ENCODE results near the gene COL1A1. TPM values are rescaled to one million over a fixed set of nuclear protein-coding genes. Genes with fewer than 3 reads are reported as not detected.
A peak's percentile ranks its signal among the peaks of the same experiment; 100 is the strongest.

COL1A1 gene
- total RNA-seq, 1 donor from 2014 or later = 10.1 TPM

- Mint-ChIP-seq H3K4me3 (ENCODE audit: unreplicated experiment) (no peak overlapping the region), H3K36me3 (ENCODE audit: unreplicated experiment) (no peaks in the 10 kb centered on the region), H3K27ac (ENCODE audit: unreplicated experiment) (peak overlapping the region; percentile 13), H3K9me3 (ENCODE audit: unreplicated experiment) (peaks cover 6% of the 10 kb centered on the region), H3K27me3 (ENCODE audit: unreplicated experiment) (peaks cover 6% of the 10 kb centered on the region), H3K4me1 (ENCODE audit: low read depth, unreplicated experiment) (peaks cover 22% of the 10 kb centered on the region)
- TF ChIP-seq CTCF (IDR thresholded peaks at IDR 0.05; ENCODE audit: partially characterized antibody, unreplicated experiment) = no peak
- DNase-seq = no peak
Measured at GRCh38 chr17:50183421-50183994, 17.9 kb downstream of the COL1A1 start.

- peaks cover 28% of the 10 kb centered on the region for H3K4me1 Mint-ChIP-seq (ENCODE audit: low read depth, unreplicated experiment)
- DNase-seq = no peak
- H3K27me3 Mint-ChIP-seq (ENCODE audit: unreplicated experiment) = peaks cover 5% of the 10 kb centered on the region
- H3K27ac Mint-ChIP-seq (ENCODE audit: unreplicated experiment) = no peak overlapping the region
- no peak for TF ChIP-seq CTCF (IDR thresholded peaks at IDR 0.05; ENCODE audit: partially characterized antibody, unreplicated experiment)
- H3K9me3 Mint-ChIP-seq (ENCODE audit: unreplicated experiment) = peaks cover 6% of the 10 kb centered on the region
- H3K36me3 Mint-ChIP-seq (ENCODE audit: unreplicated experiment) = no peaks in the 10 kb centered on the region
- H3K4me3 Mint-ChIP-seq (ENCODE audit: unreplicated experiment) = no peak overlapping the region
Measured at GRCh38 chr17:50182783-50183420, 18.5 kb downstream of the COL1A1 start.

GRCh38 chr17:50181591-50182560 lies 19.6 kb downstream of the COL1A1 start:
- peak overlapping the region; percentile 23 for H3K27ac Mint-ChIP-seq (ENCODE audit: unreplicated experiment)
- H3K4me3 Mint-ChIP-seq (ENCODE audit: unreplicated experiment) = peak overlapping the region; percentile 27

GRCh38 chr17:50181144-50181543 lies 20.3 kb downstream of the COL1A1 start:
- no peak for TF ChIP-seq CTCF (IDR thresholded peaks at IDR 0.05; ENCODE audit: partially characterized antibody, unreplicated experiment)
- DNase-seq = no peak
- H3K9me3 Mint-ChIP-seq (ENCODE audit: unreplicated experiment) = peaks cover 8% of the 10 kb centered on the region
- H3K36me3 Mint-ChIP-seq (ENCODE audit: unreplicated experiment) = no peaks in the 10 kb centered on the region
- H3K27ac Mint-ChIP-seq (ENCODE audit: unreplicated experiment) = no peak overlapping the region
- H3K4me3 Mint-ChIP-seq (ENCODE audit: unreplicated experiment) = no peak overlapping the region
- H3K4me1 Mint-ChIP-seq (ENCODE audit: low read depth, unreplicated experiment) = peaks cover 31% of the 10 kb centered on the region
- peaks cover 5% of the 10 kb centered on the region for H3K27me3 Mint-ChIP-seq (ENCODE audit: unreplicated experiment)

More at GRCh38 chr17:50181591-50182560, 19.6 kb downstream of the COL1A1 start:
- peaks cover 31% of the 10 kb centered on the region for H3K4me1 Mint-ChIP-seq (ENCODE audit: low read depth, unreplicated experiment)
- no peak for DNase-seq
- H3K36me3 Mint-ChIP-seq (ENCODE audit: unreplicated experiment) = no peaks in the 10 kb centered on the region
- no peak for TF ChIP-seq CTCF (IDR thresholded peaks at IDR 0.05; ENCODE audit: partially characterized antibody, unreplicated experiment)
- H3K27me3 Mint-ChIP-seq (ENCODE audit: unreplicated experiment) = peaks cover 5% of the 10 kb centered on the region
- H3K9me3 Mint-ChIP-seq (ENCODE audit: unreplicated experiment) = peaks cover 8% of the 10 kb centered on the region
